Keratinocyte (primary cell): ENCODE data around the gene NUDT3. TPM values are rescaled to one million over a fixed set of nuclear protein-coding genes. Genes with fewer than 3 reads are reported as not detected.
A peak's percentile ranks its signal among the peaks of the same experiment; 100 is the strongest.

Source experiments
- DNase-seq: peaks from one replicate; pipeline ENCODE4 v3.0.0-alpha.2; 2011; ENCODE audit warnings: low read depth, missing footprints, low spot score
- FAIRE-seq: peaks from 2 replicates; lab custom pipeline; 2011; peaks lifted over from hg19 to GRCh38; lab: Jason Lieb, UNC
- H2AFZ ChIP-seq: 2 replicates; pipeline ENCODE4 v1.6.0; 2012; ENCODE audit warnings: low read length, control low read depth, inconsistent platforms; ENCODE audit not compliant: control insufficient read depth
- H3K27ac ChIP-seq: 2 replicates; pipeline ENCODE4 v1.5.1; 2011; ENCODE audit warnings: low read length; ENCODE audit not compliant: control insufficient read depth, insufficient read depth
- H3K27me3 ChIP-seq: 3 replicates; pipeline ENCODE4 v1.6.0; 2011; ENCODE audit warnings: low read length; ENCODE audit not compliant: control insufficient read depth, insufficient read depth; ENCODE audit errors: extremely low read depth
- H3K36me3 ChIP-seq, 2 experiments: 2 replicates in 1 of 2; 3 replicates in 1 of 2; pipeline ENCODE4 v1.5.1; 2011; ENCODE audit warnings: low read length in 2 of 2, mild to moderate bottlenecking in 1 of 2; ENCODE audit not compliant: control insufficient read depth in 2 of 2, insufficient read depth in 2 of 2; ENCODE audit errors: extremely low read depth in 1 of 2
- H3K4me1 ChIP-seq: 3 replicates; pipeline ENCODE4 v1.5.1; 2011; ENCODE audit warnings: low read length; ENCODE audit not compliant: control insufficient read depth, insufficient read depth; ENCODE audit errors: extremely low read depth
- H3K4me2 ChIP-seq: 3 replicates; pipeline ENCODE4 v1.6.0; 2011; ENCODE audit warnings: low read depth, low read length; ENCODE audit not compliant: control insufficient read depth, insufficient read depth; ENCODE audit errors: extremely low read depth
- H3K4me3 ChIP-seq, 3 experiments: fragments of 200-600 bp in 1 of 3; sonication (generic) in 1 of 3; 2 replicates in 2 of 3; 3 replicates in 1 of 3; pipeline ENCODE4 v1.5.1; 2011 to 2016; ENCODE audit warnings: low read length in 3 of 3, mild to moderate bottlenecking in 3 of 3, control low read depth in 2 of 3, inconsistent platforms in 1 of 3, low read depth in 1 of 3, mixed read lengths in 1 of 3, mixed run types in 1 of 3, moderate library complexity in 1 of 3; ENCODE audit not compliant: control insufficient read depth in 2 of 3, insufficient read depth in 2 of 3; ENCODE audit errors: extremely low read depth in 1 of 3
- H3K79me2 ChIP-seq: 2 replicates; pipeline ENCODE4 v1.6.0; 2012; ENCODE audit warnings: low read length; ENCODE audit not compliant: control insufficient read depth, insufficient read depth
- H3K9ac ChIP-seq: 3 replicates; pipeline ENCODE4 v1.6.0; 2011; ENCODE audit warnings: low read length; ENCODE audit not compliant: control insufficient read depth, insufficient read depth; ENCODE audit errors: extremely low read depth
- H3K9me1 ChIP-seq: 3 replicates; pipeline ENCODE4 v1.6.0; 2011; ENCODE audit warnings: low read length; ENCODE audit not compliant: control insufficient read depth, insufficient read depth; ENCODE audit errors: extremely low read depth
- H3K9me3 ChIP-seq: 2 replicates; pipeline ENCODE4 v1.5.1; 2012; ENCODE audit warnings: low read depth, low read length; ENCODE audit not compliant: control insufficient read depth
- H4K20me1 ChIP-seq: 3 replicates; pipeline ENCODE4 v1.6.0; 2011; ENCODE audit warnings: low read length; ENCODE audit not compliant: control insufficient read depth, insufficient read depth; ENCODE audit errors: extremely low read depth
- CTCF ChIP-seq, 3 experiments: IDR thresholded peaks in 1 of 3; conservative IDR thresholded peaks in 1 of 3; optimal IDR thresholded peaks in 1 of 3; 2 replicates in 2 of 3; 3 replicates in 1 of 3; pipeline versions ENCODE3 to v1.5.1; 2011; ENCODE audit warnings: low read length in 3 of 3, mild to moderate bottlenecking in 3 of 3, moderate library complexity in 2 of 3, control low read depth in 1 of 3, inconsistent platforms in 1 of 3; ENCODE audit not compliant: insufficient read depth in 2 of 3; ENCODE audit errors: extremely low read depth in 1 of 3
- EZH2 ChIP-seq: IDR thresholded peaks from one replicate; pipeline ENCODE4 v1.6.1; 2012; ENCODE audit warnings: inconsistent platforms, mild to moderate bottlenecking, low read length, moderate library complexity
- dilution Hi-C: fragments of 300-500 bp; cut with MboI; formaldehyde crosslinking; loops from one replicate; pipeline ENCODE4 v1.7.0; 2020; ENCODE audit warnings: low sequenced_read_pairs; ENCODE audit not compliant: extremely low pct_ligation_motif_present
- polyA minus RNA-seq, 3 experiments: library from RNA; depleted of rRNA, polyadenylated mRNA; stranded (reverse); fragments of >200 nt; gene quantifications; 1 replicate in 1 of 3; 2 replicates in 1 of 3; 3 replicates in 1 of 3; pipeline ENCODE4 v1.2.3, GENCODE V29; 2011
- polyA plus RNA-seq, 5 experiments: library from polyadenylated mRNA; depleted of rRNA in 3 of 5; stranded (reverse) in 3 of 5; stranded (forward) in 1 of 5; unstranded in 1 of 5; fragments of >200 nt; gene quantifications; 1 replicate in 1 of 5; 2 replicates in 3 of 5; 3 replicates in 1 of 5; pipeline versions ENCODE4 v1.2.1 to v1.2.3, GENCODE V29; 2011 to 2012; ENCODE audit warnings: missing spikeins in 2 of 5, low read depth in 1 of 5, low replicate concordance in 1 of 5

Gene NUDT3
- polyA plus RNA-seq (11.5 to 20.6 TPM (median 16.5 TPM) in 3 replicates), polyA minus RNA-seq (12.7 to 30.6 TPM (median 21.0 TPM) in 3 replicates)
- polyA plus RNA-seq (2011; ENCODE audit: low read depth) = 2.0 TPM
- 12.9 and 16.8 TPM in 2 replicates for polyA plus RNA-seq (2011; cell fraction: cytosol; rRNA removed)
- 15.1 and 15.3 TPM in 2 replicates for polyA plus RNA-seq (2011; cell fraction: nucleus; rRNA removed)
- 2.4 and 8.8 TPM in 2 replicates for polyA plus RNA-seq (2012; ENCODE audit: low replicate concordance)
- polyA minus RNA-seq (2011; cell fraction: cytosol; rRNA and poly(A)+ RNA removed) = 24.2 TPM
- polyA minus RNA-seq (2011; cell fraction: nucleus; rRNA and poly(A)+ RNA removed) = 10.1 and 21.6 TPM in 2 replicates

DNA sequence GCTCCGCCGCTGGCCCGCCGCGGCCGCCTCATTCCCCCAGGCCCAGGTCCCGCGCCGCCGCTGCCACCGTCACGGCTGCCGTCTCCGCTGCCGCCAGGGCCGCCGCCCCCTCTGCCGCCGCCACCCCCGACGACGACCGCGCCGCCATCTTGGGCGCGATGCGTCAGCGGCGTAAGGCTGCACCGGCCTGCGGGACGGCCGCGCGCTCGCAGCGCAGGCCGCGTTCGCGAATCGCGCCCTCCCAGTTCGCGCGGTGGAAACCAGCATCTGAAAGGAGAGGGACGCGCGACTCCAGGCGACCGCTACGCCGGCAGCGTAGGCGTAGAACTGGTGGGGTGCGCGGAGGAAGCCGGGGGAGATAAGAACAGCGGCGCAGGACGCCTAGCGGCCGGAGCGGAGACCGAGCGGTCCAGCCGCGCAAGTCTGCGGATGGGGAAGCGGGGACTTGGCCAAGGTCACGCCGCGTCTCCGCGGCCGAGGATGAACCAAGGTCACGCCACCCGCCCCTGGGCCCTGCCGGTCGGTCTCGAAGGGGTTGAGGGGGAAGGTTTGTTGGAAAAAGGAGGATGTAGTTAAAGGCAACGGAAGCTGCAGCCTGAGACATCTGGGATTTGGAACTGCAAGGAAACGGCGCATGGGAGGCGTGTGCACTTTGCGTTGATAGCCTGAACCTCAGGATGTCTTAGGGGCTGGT, at the start of gene NUDT3:
NUDT3 (minus strand) TSS at position 173 of the 694 bp plus-strand sequence. CDS start 307 bp downstream, outside the sequence.
- FAIRE-seq = no peak
- dilution Hi-C loops = no loop called here

DNA sequence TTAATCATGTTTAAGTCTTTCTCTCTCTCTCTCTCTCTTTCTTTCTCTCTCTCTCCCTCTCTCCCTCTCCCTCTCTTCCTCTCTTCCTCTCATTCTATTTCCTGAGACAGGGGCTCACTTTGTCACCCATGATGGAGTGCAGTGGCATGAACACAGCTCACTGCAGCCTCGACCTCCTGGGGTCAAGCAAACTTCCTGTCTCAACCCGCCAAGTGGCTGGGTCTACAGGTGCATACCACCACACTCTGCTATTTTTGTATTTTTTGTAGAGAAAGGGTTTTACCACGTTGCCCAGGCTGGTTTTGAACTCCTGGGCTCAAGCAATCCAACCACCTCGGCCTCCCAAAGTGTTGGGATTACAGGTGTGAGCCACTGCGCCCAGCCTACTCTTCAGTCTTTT, 49.1 kb upstream of the NUDT3 start:
- FAIRE-seq (no peak), DNase-seq (no peak)
- dilution Hi-C loops = no loop called here

More for the DNA sequence above, at the start of gene NUDT3:
- peaks cover 45% of the 10 kb centered on the region for H3K79me2 ChIP-seq
- TF ChIP-seq CTCF (optimal IDR thresholded peaks at IDR 0.05 in 1 of 3, IDR thresholded peaks at IDR 0.05 in 1 of 3, conservative IDR thresholded peaks at IDR 0.05 in 1 of 3; ENCODE audit: extremely low read depth in 1 of 3, insufficient read depth in 2 of 3, low read length in 3 of 3) = peak; percentile 71 to 94 (median 79)
- no peak for TF ChIP-seq EZH2
- no peaks in the 10 kb centered on the region for H4K20me1 ChIP-seq
- H3K9ac ChIP-seq = peak within 1 kb of the TSS; percentile 89
- no peaks in the 10 kb centered on the region for H3K36me3 ChIP-seq
- no peaks in the 10 kb centered on the region for H3K9me1 ChIP-seq
- peak within 1 kb of the TSS; percentile 97 for H3K4me2 ChIP-seq
- peak within 1 kb of the TSS; percentile 82 to 99 (median 94) for H3K4me3 ChIP-seq
- no peaks in the 10 kb centered on the region for H3K9me3 ChIP-seq
- H2AFZ ChIP-seq = peak within 1 kb of the TSS; percentile 95
- peak within 1 kb of the TSS; percentile 72 for H3K27ac ChIP-seq
- H3K4me1 ChIP-seq = peaks cover 11% of the 10 kb centered on the region
- DNase-seq = peak; percentile 49
- no peaks in the 10 kb centered on the region for H3K27me3 ChIP-seq

More for the DNA sequence above, 49.1 kb upstream of the NUDT3 start:
- TF ChIP-seq CTCF (optimal IDR thresholded peaks at IDR 0.05 in 1 of 3, IDR thresholded peaks at IDR 0.05 in 1 of 3, conservative IDR thresholded peaks at IDR 0.05 in 1 of 3; ENCODE audit: extremely low read depth in 1 of 3, insufficient read depth in 2 of 3, low read length in 3 of 3) (no peak), EZH2 (no peak)
- Histone ChIP-seq H3K9me1 (no peaks in the 10 kb centered on the region), H3K9me3 (no peaks in the 10 kb centered on the region), H4K20me1 (no peaks in the 10 kb centered on the region), H3K27ac (no peak overlapping the region), H3K9ac (no peak overlapping the region), H3K4me2 (no peak overlapping the region), H3K79me2 (no peaks in the 10 kb centered on the region), H3K27me3 (no peaks in the 10 kb centered on the region), H3K4me3 (no peak overlapping the region), H3K36me3 (no peaks in the 10 kb centered on the region), H2AFZ (no peak overlapping the region), H3K4me1 (no peaks in the 10 kb centered on the region)
